Fibroblast of lung (primary cell): ENCODE results near the gene SLC17A9.

ENCODE experiments used
- CTCF ChIP-seq, 2 donors: IDR thresholded peaks in 1 of 2; conservative IDR thresholded peaks in 1 of 2; 1 replicate in 1 of 2; 2 replicates in 1 of 2; pipeline ENCODE4 v1.5.1; 2011 to 2012; ENCODE audit warnings: low read length in 2 of 2, control low read depth in 1 of 2, inconsistent platforms in 1 of 2, low read depth in 1 of 2, mild to moderate bottlenecking in 1 of 2
- EZH2 ChIP-seq: IDR thresholded peaks from 2 replicates; pipeline ENCODE4 v1.5.1; 2012; ENCODE audit warnings: low read length, control low read depth, mild to moderate bottlenecking; ENCODE audit errors: missing control alignments

- TF ChIP-seq EZH2: peak; percentile 97
- no peak for TF ChIP-seq CTCF (conservative IDR thresholded peaks at IDR 0.05 in 1 of 2, IDR thresholded peaks at IDR 0.05 in 1 of 2; ENCODE audit: low read depth in 1 of 2, low read length in 2 of 2)
Observed at GRCh38 chr20:63007646-63008488, 55.4 kb downstream of the SLC17A9 start.
